Gastrocnemius medialis (tissue), 4 donors: ENCODE measurements around the gene PALLD.

ENCODE experiments used
- POLR2A ChIP-seq, 2 donors: fragments of 450-650 bp; IDR thresholded peaks; one replicate each; pipeline ENCODE4 v1.6.1; 2017; ENCODE audit warnings: antibody characterized with exemption in 2 of 2, mild to moderate bottlenecking in 2 of 2, moderate library complexity in 2 of 2
- TF ChIP-seq, protein P1 (sequence below), 5 experiments: fragments of 450-650 bp in 3 of 5; fragments of 200-600 bp in 2 of 5; sonication (generic) in 2 of 5; IDR thresholded peaks in 4 of 5; conservative IDR thresholded peaks in 1 of 5; 1 replicate in 4 of 5; 2 replicates in 1 of 5; pipeline ENCODE4 v1.5.1; 2016 to 2019; ENCODE audit warnings: antibody characterized with exemption in 5 of 5, mild to moderate bottlenecking in 3 of 5, moderate library complexity in 3 of 5

DNA sequence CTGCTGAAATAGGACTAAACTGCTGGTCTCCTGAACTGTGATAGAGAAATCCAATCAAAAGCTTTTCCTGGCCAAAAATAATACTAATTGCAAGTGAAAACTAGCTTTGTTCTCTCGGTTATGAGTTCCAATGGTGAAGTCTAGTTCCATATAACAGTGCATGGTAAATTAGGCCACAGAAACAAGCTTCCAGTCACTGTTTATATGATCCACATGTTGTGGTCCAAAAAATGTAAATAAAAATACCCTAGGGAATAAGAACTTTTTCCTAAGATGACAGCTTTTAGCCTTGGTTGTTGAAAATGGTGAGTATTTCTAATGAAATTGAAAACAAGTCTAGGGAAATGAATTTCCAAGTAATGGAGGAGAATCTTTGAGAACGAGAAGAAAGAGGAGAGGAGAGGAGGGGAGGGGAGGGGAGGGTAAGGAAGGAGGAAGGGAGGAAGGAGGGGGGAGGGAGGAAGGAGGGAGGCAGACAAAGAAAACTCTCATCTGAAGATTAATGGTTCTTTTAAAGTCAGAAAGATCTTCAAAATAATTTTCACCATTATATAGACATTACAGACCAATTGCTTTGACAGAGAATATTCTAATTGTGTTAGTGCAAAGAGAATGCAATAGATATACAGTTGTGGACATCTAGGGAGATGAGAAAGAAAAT, 26.1 kb downstream of the PALLD start:
- TF ChIP-seq, protein P1, sequence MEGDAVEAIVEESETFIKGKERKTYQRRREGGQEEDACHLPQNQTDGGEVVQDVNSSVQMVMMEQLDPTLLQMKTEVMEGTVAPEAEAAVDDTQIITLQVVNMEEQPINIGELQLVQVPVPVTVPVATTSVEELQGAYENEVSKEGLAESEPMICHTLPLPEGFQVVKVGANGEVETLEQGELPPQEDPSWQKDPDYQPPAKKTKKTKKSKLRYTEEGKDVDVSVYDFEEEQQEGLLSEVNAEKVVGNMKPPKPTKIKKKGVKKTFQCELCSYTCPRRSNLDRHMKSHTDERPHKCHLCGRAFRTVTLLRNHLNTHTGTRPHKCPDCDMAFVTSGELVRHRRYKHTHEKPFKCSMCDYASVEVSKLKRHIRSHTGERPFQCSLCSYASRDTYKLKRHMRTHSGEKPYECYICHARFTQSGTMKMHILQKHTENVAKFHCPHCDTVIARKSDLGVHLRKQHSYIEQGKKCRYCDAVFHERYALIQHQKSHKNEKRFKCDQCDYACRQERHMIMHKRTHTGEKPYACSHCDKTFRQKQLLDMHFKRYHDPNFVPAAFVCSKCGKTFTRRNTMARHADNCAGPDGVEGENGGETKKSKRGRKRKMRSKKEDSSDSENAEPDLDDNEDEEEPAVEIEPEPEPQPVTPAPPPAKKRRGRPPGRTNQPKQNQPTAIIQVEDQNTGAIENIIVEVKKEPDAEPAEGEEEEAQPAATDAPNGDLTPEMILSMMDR (IDR thresholded peaks at IDR 0.05 in 4 of 5, conservative IDR thresholded peaks at IDR 0.05 in 1 of 5) = no peak
- TF ChIP-seq POLR2A (IDR thresholded peaks at IDR 0.05) = no peak
